T-helper 2 cell treated with Interferon-gamma antibody and Interleukin-4, amounts not matched to agents 100 ng/mL and 5 ng/mL, for 36 hours (primary cell): ENCODE measurements around the gene FHIT. TPM values are rescaled to one million over a fixed set of nuclear protein-coding genes. Genes with fewer than 3 reads are reported as not detected.

ENCODE experiments used
- intact Hi-C: fragments of 100-400 bp; cut with micrococcal nuclease; formaldehyde crosslinking; loops from one replicate; pipeline ENCODE4 v1.15.1; 2023
- total RNA-seq: library from RNA; stranded (reverse); gene quantifications from 2 replicates; pipeline ENCODE4 v1.2.3, GENCODE V29; 2022

FHIT gene
- total RNA-seq, 1 donor from 2014 or later: 40.4 TPM

GRCh38 chr3:60309539-60310268 lies 941.5 kb downstream of the FHIT start:
- intact Hi-C loops: no loop called here

- intact Hi-C loops: no loop called here
Observed at GRCh38 chr3:60308808-60309207, 942.4 kb downstream of the FHIT start.

- intact Hi-C loops: no loop called here
Observed at GRCh38 chr3:60307562-60308199, 943.6 kb downstream of the FHIT start.

- intact Hi-C loops: no loop called here
Observed at GRCh38 chr3:60304112-60304511, 947.1 kb downstream of the FHIT start.

GRCh38 chr3:60303160-60303559 lies 948.1 kb downstream of the FHIT start:
- intact Hi-C loops: no loop called here

GRCh38 chr3:60301142-60301541 lies 950.1 kb downstream of the FHIT start:
- intact Hi-C loops: no loop called here

GRCh38 chr3:60298141-60298540 lies 953.1 kb downstream of the FHIT start:
- intact Hi-C loops: no loop called here

- intact Hi-C loops: no loop called here
Observed at GRCh38 chr3:60294181-60294580, 957.1 kb downstream of the FHIT start.

- intact Hi-C loops: no loop called here
Observed at GRCh38 chr3:60291115-60291514, 960.1 kb downstream of the FHIT start.

- intact Hi-C loops: no loop called here
Observed at GRCh38 chr3:60290122-60290492, 961.1 kb downstream of the FHIT start.

GRCh38 chr3:60289341-60290121 lies 961.7 kb downstream of the FHIT start:
- intact Hi-C loops: no loop called here

GRCh38 chr3:60282866-60283265 lies 968.4 kb downstream of the FHIT start:
- intact Hi-C loops: no loop called here

- intact Hi-C loops: no loop called here
Observed at GRCh38 chr3:60281970-60282369, 969.3 kb downstream of the FHIT start.

GRCh38 chr3:60277361-60277800 lies 973.9 kb downstream of the FHIT start:
- intact Hi-C loops: no loop called here

GRCh38 chr3:60276615-60277014 lies 974.6 kb downstream of the FHIT start:
- intact Hi-C loops: no loop called here

GRCh38 chr3:60274646-60275045 lies 976.6 kb downstream of the FHIT start:
- intact Hi-C loops: no loop called here

- intact Hi-C loops: no loop called here
Observed at GRCh38 chr3:60274098-60274497, 977.2 kb downstream of the FHIT start.

GRCh38 chr3:60269829-60270266 lies 981.4 kb downstream of the FHIT start:
- intact Hi-C loops: no loop called here

- intact Hi-C loops: no loop called here
Observed at GRCh38 chr3:60269377-60269776, 981.9 kb downstream of the FHIT start.

- intact Hi-C loops: no loop called here
Observed at GRCh38 chr3:60268123-60268522, 983.1 kb downstream of the FHIT start.

- intact Hi-C loops: no loop called here
Observed at GRCh38 chr3:60266444-60266843, 984.8 kb downstream of the FHIT start.

- intact Hi-C loops: no loop called here
Observed at GRCh38 chr3:60263191-60263590, 988.1 kb downstream of the FHIT start.
